Fibroblast of pulmonary artery (primary cell): ENCODE results near the gene UPP2.

ENCODE experiments used
- DNase-seq: peaks from one replicate; pipeline ENCODE4 v3.0.0-alpha.2; 2010; ENCODE audit warnings: low read depth
- H3K4me3 ChIP-seq: replicated peaks from 2 replicates; pipeline ENCODE4 v1.5.1; 2011; ENCODE audit warnings: low read depth, mild to moderate bottlenecking, control low read depth, low read length, moderate library complexity
- TF ChIP-seq, protein P1 (sequence below): IDR thresholded peaks from 2 replicates; pipeline ENCODE4 v1.5.1; 2011; ENCODE audit warnings: mild to moderate bottlenecking, control low read depth, low read length, inconsistent platforms; ENCODE audit errors: missing control alignments

Gene UPP2

DNA sequence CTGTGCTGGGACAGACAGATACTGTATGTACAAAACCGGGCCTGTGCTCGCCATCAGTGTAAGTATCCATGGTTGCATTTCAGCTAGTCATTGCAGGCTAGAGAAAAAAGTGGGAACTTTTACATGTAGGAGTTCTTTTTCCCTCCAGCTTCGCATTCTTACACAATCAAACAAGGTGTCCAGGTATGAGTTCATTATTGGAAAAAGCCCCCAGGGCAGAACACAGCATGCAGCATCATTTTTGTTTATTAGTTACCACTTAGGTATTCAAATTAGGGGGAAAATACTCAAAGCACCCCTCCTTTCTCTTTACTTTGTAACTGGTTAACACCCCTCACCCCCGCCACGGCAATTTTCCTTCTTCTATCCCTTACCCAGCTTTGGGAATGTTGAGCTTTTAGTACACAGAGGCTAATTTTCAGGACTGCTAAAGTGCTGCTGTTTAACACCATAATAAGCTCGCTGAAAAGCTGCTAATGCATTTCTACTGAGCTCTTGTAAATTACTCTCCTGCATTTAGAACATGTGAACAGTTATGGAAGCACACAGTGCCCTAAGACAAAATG is 13.6 kb downstream of the UPP2 start:
- TF ChIP-seq, protein P1, sequence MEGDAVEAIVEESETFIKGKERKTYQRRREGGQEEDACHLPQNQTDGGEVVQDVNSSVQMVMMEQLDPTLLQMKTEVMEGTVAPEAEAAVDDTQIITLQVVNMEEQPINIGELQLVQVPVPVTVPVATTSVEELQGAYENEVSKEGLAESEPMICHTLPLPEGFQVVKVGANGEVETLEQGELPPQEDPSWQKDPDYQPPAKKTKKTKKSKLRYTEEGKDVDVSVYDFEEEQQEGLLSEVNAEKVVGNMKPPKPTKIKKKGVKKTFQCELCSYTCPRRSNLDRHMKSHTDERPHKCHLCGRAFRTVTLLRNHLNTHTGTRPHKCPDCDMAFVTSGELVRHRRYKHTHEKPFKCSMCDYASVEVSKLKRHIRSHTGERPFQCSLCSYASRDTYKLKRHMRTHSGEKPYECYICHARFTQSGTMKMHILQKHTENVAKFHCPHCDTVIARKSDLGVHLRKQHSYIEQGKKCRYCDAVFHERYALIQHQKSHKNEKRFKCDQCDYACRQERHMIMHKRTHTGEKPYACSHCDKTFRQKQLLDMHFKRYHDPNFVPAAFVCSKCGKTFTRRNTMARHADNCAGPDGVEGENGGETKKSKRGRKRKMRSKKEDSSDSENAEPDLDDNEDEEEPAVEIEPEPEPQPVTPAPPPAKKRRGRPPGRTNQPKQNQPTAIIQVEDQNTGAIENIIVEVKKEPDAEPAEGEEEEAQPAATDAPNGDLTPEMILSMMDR = no peak
- no peak overlapping the region for H3K4me3 ChIP-seq
- DNase-seq = no peak

DNA sequence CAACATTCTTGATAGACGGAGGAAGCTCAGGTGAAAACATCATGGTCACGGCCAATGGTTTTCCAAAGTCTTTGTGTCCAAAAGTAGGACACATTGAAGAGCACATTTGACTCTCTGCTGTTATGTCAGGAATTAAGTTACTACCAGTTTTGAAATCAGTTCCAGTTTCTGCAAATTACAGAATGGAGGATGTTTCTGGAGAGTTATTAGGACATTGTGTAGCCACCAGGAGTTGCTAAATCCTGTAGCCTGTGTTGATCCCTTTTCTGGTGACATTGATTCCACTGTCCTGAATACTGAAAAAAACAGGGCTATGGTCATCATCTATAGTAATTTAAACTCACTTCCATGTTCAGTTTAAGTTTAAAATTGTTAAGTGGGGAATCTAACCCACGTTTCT is 15.3 kb downstream of the UPP2 start:
- H3K4me3 ChIP-seq = no peak overlapping the region
- TF ChIP-seq, protein P1 = no peak
- no peak for DNase-seq

DNA sequence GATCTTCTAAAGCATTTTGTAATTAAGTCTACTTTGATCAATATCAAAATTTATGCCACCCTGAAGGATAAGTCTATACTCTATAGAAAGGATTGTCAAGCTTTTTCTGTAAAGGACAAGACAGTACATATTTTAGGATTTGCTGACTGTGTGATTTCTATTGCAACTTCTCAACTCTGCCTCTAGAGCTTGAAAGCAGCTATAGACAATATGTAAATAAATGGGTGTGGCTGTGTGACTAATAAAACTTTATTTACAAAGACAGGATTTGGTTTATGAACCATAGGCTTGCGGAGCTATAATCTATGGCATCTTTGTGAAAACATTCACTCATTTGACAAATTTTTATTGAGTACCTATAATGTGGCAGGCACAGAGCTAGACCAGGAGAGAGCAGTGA is 18.4 kb downstream of the UPP2 start:
- no peak overlapping the region for H3K4me3 ChIP-seq
- TF ChIP-seq, protein P1 = no peak
- DNase-seq = no peak

DNA sequence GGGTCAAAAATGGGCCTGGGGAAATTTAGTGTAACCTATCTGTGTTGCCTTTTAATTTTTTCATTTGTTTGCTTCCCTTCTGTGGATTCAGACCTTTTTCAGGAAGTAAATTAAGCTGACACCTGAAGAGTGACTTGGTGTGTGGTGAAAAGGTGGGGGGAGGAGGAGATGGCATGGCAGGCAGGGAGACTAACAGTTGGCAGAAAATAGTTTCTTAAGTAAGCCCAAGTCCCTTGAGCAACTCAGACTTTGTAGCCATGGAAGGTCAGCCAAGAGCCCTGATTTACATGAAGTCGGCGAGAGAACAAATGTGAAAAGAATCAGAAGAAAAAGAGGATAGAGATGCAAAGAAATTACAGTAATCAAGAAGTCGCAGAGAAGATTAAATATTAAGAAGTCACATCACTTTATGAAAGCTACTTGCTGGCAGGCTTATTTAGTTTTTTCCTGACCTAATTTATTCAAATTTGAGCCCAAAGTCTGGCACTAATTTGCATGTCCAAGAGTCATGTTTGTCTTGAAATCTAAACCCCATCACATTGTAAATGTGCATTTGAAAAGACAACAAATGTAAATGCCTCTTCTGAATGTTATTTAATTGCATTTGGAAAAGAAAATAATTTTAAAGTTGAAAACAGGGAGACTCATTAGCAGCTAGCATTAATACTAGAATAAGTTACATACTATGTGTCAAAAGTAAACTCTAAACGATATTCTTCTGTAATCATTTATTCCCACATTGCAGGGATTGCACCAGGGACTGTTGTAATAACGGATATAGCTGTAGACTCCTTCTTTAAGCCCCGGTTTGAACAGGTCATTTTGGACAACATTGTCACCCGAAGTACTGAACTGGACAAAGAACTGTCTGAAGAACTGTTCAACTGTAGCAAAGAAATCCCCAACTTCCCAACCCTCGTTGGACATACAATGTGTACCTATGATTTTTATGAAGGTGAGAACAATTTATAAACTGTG is 19.3 kb downstream of the UPP2 start:
- DNase-seq = no peak
- TF ChIP-seq, protein P1 = no peak
- no peak overlapping the region for H3K4me3 ChIP-seq

DNA sequence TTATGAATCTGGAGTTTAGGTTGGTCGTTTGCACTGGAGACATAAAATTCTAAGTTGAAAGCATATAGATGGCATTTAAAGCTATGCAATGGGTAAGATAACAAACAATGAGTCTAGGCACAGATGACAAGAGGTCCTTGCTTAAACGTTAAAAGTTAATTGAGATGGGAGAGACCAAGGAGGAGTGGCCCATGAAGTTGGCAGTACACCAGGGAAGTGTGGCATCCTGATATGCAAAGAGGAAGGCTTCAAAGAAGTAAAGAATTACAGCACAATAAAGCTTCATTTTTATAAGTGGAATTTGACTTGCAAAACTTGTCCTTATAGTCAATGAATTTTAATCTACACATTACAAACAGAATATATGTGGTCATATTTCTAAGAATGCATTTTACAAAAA is 23.2 kb downstream of the UPP2 start:
- no peak overlapping the region for H3K4me3 ChIP-seq
- DNase-seq = no peak
- TF ChIP-seq, protein P1 = no peak

DNA sequence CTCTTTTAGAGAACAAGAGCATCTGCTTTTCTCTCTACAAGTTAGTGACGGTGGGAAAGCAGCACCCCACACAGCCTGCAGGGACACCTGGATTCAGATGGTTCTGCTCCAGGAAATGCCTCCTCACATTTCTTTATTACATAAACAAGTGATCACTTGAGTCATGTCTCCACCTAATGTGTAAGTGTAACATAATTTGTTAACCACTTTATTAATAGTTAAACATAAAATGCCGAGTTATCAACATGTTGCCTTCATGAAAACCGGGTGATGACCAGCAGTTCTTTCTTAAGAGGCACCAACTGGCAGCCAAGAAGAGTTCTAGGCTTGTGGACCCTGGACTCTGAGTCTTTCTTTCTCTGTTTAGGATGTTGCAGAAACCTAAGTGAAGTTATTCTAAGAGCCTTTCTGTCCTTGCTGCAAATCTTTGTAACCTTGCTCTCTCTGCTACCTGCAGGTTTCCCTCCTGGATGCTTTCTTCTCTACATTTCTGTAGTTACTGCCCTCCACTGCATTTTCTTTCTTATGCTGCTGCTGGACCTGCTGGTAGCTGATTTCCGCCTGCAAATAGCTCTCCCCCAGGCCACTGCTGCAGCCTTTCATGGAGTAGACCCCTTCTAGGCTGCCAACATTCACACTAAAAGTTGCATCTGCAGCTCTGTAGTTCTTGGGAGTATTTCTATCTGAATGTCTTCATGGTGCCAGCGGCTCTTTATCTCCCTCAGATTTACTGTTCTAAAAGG is 24.3 kb downstream of the UPP2 start:
- DNase-seq = no peak
- TF ChIP-seq, protein P1 = no peak
- no peak overlapping the region for H3K4me3 ChIP-seq
